ENCODE data around the gene QSOX2. TPM values are rescaled to one million over a fixed set of nuclear protein-coding genes. Genes with fewer than 3 reads are reported as not detected.

The QSOX2 gene
- total and polyA plus RNA-seq, 12 donors, result 4.6 to 9.1 (median 7.7) TPM

DNA sequence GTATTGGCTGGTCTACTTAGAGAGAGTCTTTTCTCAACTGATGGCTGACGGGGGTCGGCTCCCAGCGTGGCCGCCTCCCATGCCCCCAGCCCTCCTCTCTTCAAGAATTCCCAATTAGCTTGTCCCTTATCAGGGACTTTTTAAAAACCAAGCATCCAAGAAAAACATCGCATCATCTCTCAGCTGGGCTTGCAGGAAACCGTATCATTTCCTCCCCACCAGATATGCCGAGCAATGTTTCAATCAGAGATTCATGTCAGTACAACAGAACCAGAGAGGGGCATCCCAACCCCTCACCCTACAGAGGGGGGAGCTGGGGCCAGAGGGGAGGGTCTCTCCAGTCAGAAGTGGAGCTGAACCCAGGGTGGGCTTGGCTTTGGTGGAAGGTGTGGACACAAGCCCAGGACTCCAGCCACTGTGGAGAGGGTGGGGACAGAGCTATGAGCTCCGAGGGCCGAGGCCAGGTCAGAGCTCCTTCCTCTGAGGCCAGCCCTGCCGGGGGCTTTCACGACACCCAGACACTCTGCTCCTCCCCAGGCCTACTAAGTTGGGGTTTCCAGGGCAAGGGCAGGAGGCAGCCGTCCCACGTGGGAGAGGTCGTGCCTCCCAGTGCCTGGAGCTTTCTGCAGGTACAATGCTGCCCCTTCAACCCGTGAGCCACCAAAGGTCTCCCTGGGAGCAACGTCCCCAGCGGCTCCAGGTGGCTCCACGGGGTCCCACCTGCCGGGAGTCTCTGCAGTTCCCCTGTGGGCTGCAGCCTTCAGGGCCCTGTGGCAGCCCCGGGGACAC lies 87.9 kb downstream of the QSOX2 start:
- Histone ChIP-seq H3K9me3 (peaks cover 0 to 1% (median 0%) of the 10 kb centered on the region in 11 donors), H3K27ac (no peak overlapping the region), H3K4me1 (peaks cover 0 to 7% (median 0%) of the 10 kb centered on the region in 9 donors), H3K36me3 (no peaks in the 10 kb centered on the region), H3K4me3 (no peak overlapping the region), H3K27me3 (peaks cover 4 to 32% (median 15%) of the 10 kb centered on the region in 7 donors)
- DNase-seq, result no peak
- ATAC-seq, result peak in 4 of 8 donors; percentile 9 to 80 (median 34)
- 44 to 51% methylated on average over 20 of the region's 20 CpGs for WGBS, 2 donors
- TF ChIP-seq, protein P1, sequence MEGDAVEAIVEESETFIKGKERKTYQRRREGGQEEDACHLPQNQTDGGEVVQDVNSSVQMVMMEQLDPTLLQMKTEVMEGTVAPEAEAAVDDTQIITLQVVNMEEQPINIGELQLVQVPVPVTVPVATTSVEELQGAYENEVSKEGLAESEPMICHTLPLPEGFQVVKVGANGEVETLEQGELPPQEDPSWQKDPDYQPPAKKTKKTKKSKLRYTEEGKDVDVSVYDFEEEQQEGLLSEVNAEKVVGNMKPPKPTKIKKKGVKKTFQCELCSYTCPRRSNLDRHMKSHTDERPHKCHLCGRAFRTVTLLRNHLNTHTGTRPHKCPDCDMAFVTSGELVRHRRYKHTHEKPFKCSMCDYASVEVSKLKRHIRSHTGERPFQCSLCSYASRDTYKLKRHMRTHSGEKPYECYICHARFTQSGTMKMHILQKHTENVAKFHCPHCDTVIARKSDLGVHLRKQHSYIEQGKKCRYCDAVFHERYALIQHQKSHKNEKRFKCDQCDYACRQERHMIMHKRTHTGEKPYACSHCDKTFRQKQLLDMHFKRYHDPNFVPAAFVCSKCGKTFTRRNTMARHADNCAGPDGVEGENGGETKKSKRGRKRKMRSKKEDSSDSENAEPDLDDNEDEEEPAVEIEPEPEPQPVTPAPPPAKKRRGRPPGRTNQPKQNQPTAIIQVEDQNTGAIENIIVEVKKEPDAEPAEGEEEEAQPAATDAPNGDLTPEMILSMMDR (IDR thresholded peaks at IDR 0.05), result no peak
- intact Hi-C loops (cut with DNase I), result loop anchor here in 1 of 10 donors (10.0 kb wide), 1 partner anchor 1123 kb away; no protein-coding TSS in a partner anchor

Other genes with a start within 250 kb of the QSOX2 start
- 10 to 100 TPM; 32.0 to 55.1 (median 41.1) TPM for gene NACC2, start 150.5 kb downstream of the QSOX2 start, total RNA-seq
- gene NACC2, start 150.5 kb downstream of the QSOX2 start, polyA plus RNA-seq, result 10 to 100 TPM; 15.6 to 16.5 TPM
- gene TMEM250, start 126.9 kb downstream of the QSOX2 start, total RNA-seq, result 10 to 100 TPM; 12.7 to 24.3 (median 15.4) TPM
- gene TMEM250, start 126.9 kb downstream of the QSOX2 start, polyA plus RNA-seq, result 10 to 100 TPM in 1 of 2 donors, 1 to 10 TPM in 1; 9.7 to 26.4 TPM
- gene LHX3, start 40.7 kb downstream of the QSOX2 start, total RNA-seq, result not detected
- gene LHX3, start 40.7 kb downstream of the QSOX2 start, polyA plus RNA-seq, result not detected
- gene CCDC187, start 58.3 kb upstream of the QSOX2 start, total RNA-seq, result under 1 TPM in 3 of 10 donors, not detected in 7; 0.02 to 0.04 (median 0.03) TPM
- gene CCDC187, start 58.3 kb upstream of the QSOX2 start, polyA plus RNA-seq, result under 1 TPM in 1 of 2 donors, not detected in 1; 0.07 TPM
- 10 to 100 TPM; 19.4 to 50.2 (median 24.8) TPM for gene GPSM1, start 81.7 kb upstream of the QSOX2 start, total RNA-seq
- gene GPSM1, start 81.7 kb upstream of the QSOX2 start, polyA plus RNA-seq, result 10 to 100 TPM; 26.2 to 87.8 TPM
- gene DNLZ, start 117.9 kb upstream of the QSOX2 start, total RNA-seq, result 10 to 100 TPM; 23.3 to 39.5 (median 30.7) TPM
- gene DNLZ, start 117.9 kb upstream of the QSOX2 start, polyA plus RNA-seq, result 10 to 100 TPM; 37.0 to 49.2 TPM
- 1 to 10 TPM in 5 of 10 donors, under 1 TPM in 4, not detected in 1; 0.21 to 2.0 (median 1.1) TPM for gene CARD9, start 127.9 kb upstream of the QSOX2 start, total RNA-seq
- gene CARD9, start 127.9 kb upstream of the QSOX2 start, polyA plus RNA-seq, result 1 to 10 TPM; 1.3 to 1.6 TPM
- gene SNAPC4, start 154.4 kb upstream of the QSOX2 start, total RNA-seq, result 1 to 10 TPM; 3.4 to 6.1 (median 4.7) TPM
- 1 to 10 TPM; 3.0 to 8.3 TPM for gene SNAPC4, start 154.4 kb upstream of the QSOX2 start, polyA plus RNA-seq
- gene ENTR1, start 164.8 kb upstream of the QSOX2 start, total RNA-seq, result 10 to 100 TPM; 11.5 to 26.9 (median 14.9) TPM
- 10 to 100 TPM; 21.4 to 23.7 TPM for gene ENTR1, start 164.8 kb upstream of the QSOX2 start, polyA plus RNA-seq
- gene PMPCA, start 164.8 kb upstream of the QSOX2 start, total RNA-seq, result 10 to 100 TPM; 59.3 to 85.2 (median 75.4) TPM
- gene PMPCA, start 164.8 kb upstream of the QSOX2 start, polyA plus RNA-seq, result 10 to 100 TPM; 63.5 to 77.2 TPM
- 10 to 100 TPM in 3 of 10 donors, 1 to 10 TPM in 7; 7.4 to 12.5 (median 9.3) TPM for gene INPP5E, start 194.0 kb upstream of the QSOX2 start, total RNA-seq
- gene INPP5E, start 194.0 kb upstream of the QSOX2 start, polyA plus RNA-seq, result 10 to 100 TPM in 1 of 2 donors, 1 to 10 TPM in 1; 6.6 to 16.8 TPM
- gene SEC16A, start 237.2 kb upstream of the QSOX2 start, total RNA-seq, result 10 to 100 TPM; 21.9 to 35.9 (median 28.6) TPM
- gene SEC16A, start 237.2 kb upstream of the QSOX2 start, polyA plus RNA-seq, result 10 to 100 TPM; 24.4 to 35.6 TPM